WTC11 (cell line): Measurements from ENCODE around the gene PLA2G5. TPM values are rescaled to one million over a fixed set of nuclear protein-coding genes. Genes with fewer than 3 reads are reported as not detected.

Source experiments
- ATAC-seq: fragments of 200-7000 bp; cut with Tn5 transposase; 2 replicates; pipeline ENCODE4 v1.10.0; 2021; ENCODE audit warnings: mild to moderate bottlenecking, moderate library complexity
- CTCF ChIA-PET: fragments of 300-600 bp; sonication (Branson Sonifier 250); formaldehyde crosslinking; loops from one replicate; lab custom pipeline; 2021; ENCODE audit warnings: antibody characterized with exemption; lab: Charles Lee
- POLR2A ChIA-PET: fragments of 350-600 bp; sonication (Branson Sonifier 250); formaldehyde crosslinking; loops from one replicate; lab custom pipeline; 2021; ENCODE audit warnings: antibody characterized with exemption; lab: Charles Lee
- DNase-seq: peaks from one replicate; pipeline ENCODE4 v3.0.0; 2021; ENCODE audit warnings: low spot score
- H3K27ac Mint-ChIP-seq: 2 replicates; pipeline ENCODE4 v1.8.0; 2021; ENCODE audit warnings: mixed read lengths
- H3K27me3 Mint-ChIP-seq: 2 replicates; pipeline ENCODE4 v1.8.0; 2021; ENCODE audit warnings: low read depth, mild to moderate bottlenecking, moderate library complexity, mixed read lengths
- H3K36me3 Mint-ChIP-seq: 2 replicates; pipeline ENCODE4 v1.8.0; 2021; ENCODE audit warnings: mixed read lengths
- H3K4me1 Mint-ChIP-seq: 2 replicates; pipeline ENCODE4 v1.8.0; 2022; ENCODE audit warnings: mixed read lengths
- H3K4me3 Mint-ChIP-seq: 2 replicates; pipeline ENCODE4 v1.8.0; 2021; ENCODE audit warnings: mild to moderate bottlenecking, moderate library complexity, mixed read lengths
- H3K9me3 Mint-ChIP-seq: 2 replicates; pipeline ENCODE4 v1.8.0; 2021; ENCODE audit warnings: mixed read lengths
- AFF4 ChIP-seq: sonication (generic); formaldehyde crosslinking; IDR thresholded peaks from 2 replicates; pipeline ENCODE4 v1.8.1; 2023; ENCODE audit warnings: mild to moderate bottlenecking, missing genetic modification reagents, borderline replicate concordance
- ATF2 ChIP-seq: sonication (generic); formaldehyde crosslinking; IDR thresholded peaks from 2 replicates; pipeline ENCODE4 v1.8.1; 2022; ENCODE audit warnings: low read depth, missing genetic modification reagents, borderline replicate concordance
- CDX4 ChIP-seq: fragments of 250-450 bp; sonication (Bioruptor Pico); IDR thresholded peaks from 2 replicates; pipeline ENCODE4 v1.9.0; 2021; ENCODE audit warnings: moderate library complexity, mild to moderate bottlenecking, inconsistent platforms, borderline replicate concordance
- E2F4 ChIP-seq: sonication (generic); formaldehyde crosslinking; IDR thresholded peaks from 2 replicates; pipeline ENCODE4 v1.8.1; 2022; ENCODE audit warnings: low read depth, mild to moderate bottlenecking, moderate library complexity, missing genetic modification reagents, borderline replicate concordance
- ESRRA ChIP-seq: sonication (generic); formaldehyde crosslinking; IDR thresholded peaks from 2 replicates; pipeline ENCODE4 v1.8.1; 2022; ENCODE audit warnings: mild to moderate bottlenecking, missing genetic modification reagents, borderline replicate concordance
- IRF2 ChIP-seq: sonication (generic); formaldehyde crosslinking; IDR thresholded peaks from 2 replicates; pipeline ENCODE4 v1.8.0; 2022; ENCODE audit warnings: low read depth, missing genetic modification reagents, borderline replicate concordance
- JAZF1 ChIP-seq: fragments of 250-450 bp; sonication (Bioruptor Pico); IDR thresholded peaks from 2 replicates; pipeline ENCODE4 v1.9.0; 2021; ENCODE audit warnings: moderate library complexity, mild to moderate bottlenecking, inconsistent platforms
- MLX ChIP-seq: sonication (generic); formaldehyde crosslinking; IDR thresholded peaks from 2 replicates; pipeline ENCODE4 v1.8.1; 2023; ENCODE audit warnings: mild to moderate bottlenecking, missing genetic modification reagents, moderate library complexity
- NFATC4 ChIP-seq: fragments of 250-450 bp; sonication (Bioruptor Pico); IDR thresholded peaks from 2 replicates; pipeline ENCODE4 v1.9.0; 2021; ENCODE audit warnings: mild to moderate bottlenecking
- OVOL2 ChIP-seq: fragments of 250-450 bp; sonication (Bioruptor Pico); IDR thresholded peaks from 2 replicates; pipeline ENCODE4 v1.9.0; 2021; ENCODE audit warnings: mild to moderate bottlenecking, borderline replicate concordance
- STAT6 ChIP-seq: sonication (generic); formaldehyde crosslinking; conservative IDR thresholded peaks from 2 replicates; pipeline ENCODE4 v1.8.1; 2023; ENCODE audit warnings: mild to moderate bottlenecking, low read depth, missing genetic modification reagents, moderate library complexity
- ZNF317 ChIP-seq: sonication (generic); formaldehyde crosslinking; IDR thresholded peaks from 2 replicates; pipeline ENCODE4 v1.8.1; 2023; ENCODE audit warnings: low read depth, mild to moderate bottlenecking, moderate library complexity, missing genetic modification reagents, borderline replicate concordance
- ZNF416 ChIP-seq: fragments of 250-450 bp; sonication (Bioruptor Pico); IDR thresholded peaks from 2 replicates; pipeline ENCODE4 v1.9.0; 2021; ENCODE audit warnings: mild to moderate bottlenecking, inconsistent platforms
- ZNF425 ChIP-seq: fragments of 250-450 bp; sonication (Bioruptor Pico); conservative IDR thresholded peaks from 2 replicates; pipeline ENCODE4 v1.9.0; 2021; ENCODE audit warnings: mild to moderate bottlenecking
- ZNF671 ChIP-seq: fragments of 250-450 bp; sonication (Bioruptor Pico); IDR thresholded peaks from 2 replicates; pipeline ENCODE4 v1.8.0; 2021; ENCODE audit warnings: mild to moderate bottlenecking
- total RNA-seq: library from RNA; stranded (reverse); gene quantifications from 3 replicates; pipeline ENCODE4 v1.2.3, GENCODE V29; 2021

The PLA2G5 gene
- total RNA-seq, 1 experiment from 2014 or later: not detected

GRCh38 chr1:20081353-20081810 is 11.4 kb downstream of the PLA2G5 start (continued):
- TF ChIP-seq STAT6 (CRISPR knock-in tag): no peak

GRCh38 chr1:20082772-20083171 is 12.8 kb downstream of the PLA2G5 start:
- ATAC-seq (no peak), DNase-seq (no peak)
- Mint-ChIP-seq H3K27me3 (peaks cover 5% of the 10 kb centered on the region; the same call in 1 of the 2 replicates), H3K4me3 (no peak overlapping the region), H3K27ac (peak overlapping the region; percentile 63; the same call in 1 of the 2 replicates), H3K9me3 (0 out of 2 replicates have a peak, but pooled peaks cover 4% of the 10 kb centered on the region), H3K36me3 (no peaks in the 10 kb centered on the region), H3K4me1 (peaks cover 14% of the 10 kb centered on the region)
- CTCF ChIA-PET: no interaction called here
- POLR2A ChIA-PET: no interaction called here
- TF ChIP-seq CDX4 (CRISPR knock-in tag) (no peak), AFF4 (CRISPR knock-in tag) (no peak), ZNF317 (CRISPR knock-in tag) (no peak), ATF2 (no peak)

- Mint-ChIP-seq H3K9me3 (0 out of 2 replicates have a peak, but pooled peaks cover 5% of the 10 kb centered on the region), H3K4me1 (peaks cover 14% of the 10 kb centered on the region), H3K4me3 (no peak overlapping the region), H3K27ac (no peak overlapping the region), H3K36me3 (no peaks in the 10 kb centered on the region), H3K27me3 (peaks cover 4% of the 10 kb centered on the region; the same call in 1 of the 2 replicates)
- no peak for DNase-seq
- POLR2A ChIA-PET: interaction anchor here (0.5 kb wide), 1 partner anchor 1150 kb away, joined by 3 read pairs; no protein-coding TSS in a partner anchor
- ATAC-seq: no peak
- CTCF ChIA-PET: interaction anchor here (0.5 kb wide), 1 partner anchor 60 kb away, joined by 3 read pairs; no protein-coding TSS in a partner anchor
- TF ChIP-seq ATF2 (no peak), ESRRA (CRISPR knock-in tag) (no peak), ZNF671 (no peak), ZNF416 (CRISPR knock-in tag) (no peak), ZNF425 (CRISPR knock-in tag) (no peak), JAZF1 (CRISPR knock-in tag) (no peak), E2F4 (no peak), NFATC4 (CRISPR knock-in tag) (no peak), IRF2 (CRISPR knock-in tag) (no peak), MLX (no peak), OVOL2 (no peak)
Observed at GRCh38 chr1:20083178-20083944, 13.4 kb downstream of the PLA2G5 start.
